Choroid plexus epithelial cell (primary cell): Measurements from ENCODE around the gene CHID1.

Experiments
- DNase-seq: peaks from one replicate; pipeline ENCODE4 v3.0.0-alpha.2; 2010; ENCODE audit warnings: low read depth
- H3K4me3 ChIP-seq: 2 replicates; pipeline ENCODE4 v1.5.1; 2011; ENCODE audit warnings: low read depth, mild to moderate bottlenecking, control low read depth, low read length, moderate library complexity
- TF ChIP-seq, protein P1 (sequence below): conservative IDR thresholded peaks from 2 replicates; pipeline ENCODE4 v1.5.1; 2011; ENCODE audit warnings: low read depth, mild to moderate bottlenecking, control low read depth, inconsistent platforms, low read length, moderate library complexity

Gene CHID1

GRCh38 chr11:820655-821511, 89.7 kb downstream of the CHID1 start:
- H3K4me3 ChIP-seq = peak overlapping the region; percentile 72
- TF ChIP-seq, protein P1, sequence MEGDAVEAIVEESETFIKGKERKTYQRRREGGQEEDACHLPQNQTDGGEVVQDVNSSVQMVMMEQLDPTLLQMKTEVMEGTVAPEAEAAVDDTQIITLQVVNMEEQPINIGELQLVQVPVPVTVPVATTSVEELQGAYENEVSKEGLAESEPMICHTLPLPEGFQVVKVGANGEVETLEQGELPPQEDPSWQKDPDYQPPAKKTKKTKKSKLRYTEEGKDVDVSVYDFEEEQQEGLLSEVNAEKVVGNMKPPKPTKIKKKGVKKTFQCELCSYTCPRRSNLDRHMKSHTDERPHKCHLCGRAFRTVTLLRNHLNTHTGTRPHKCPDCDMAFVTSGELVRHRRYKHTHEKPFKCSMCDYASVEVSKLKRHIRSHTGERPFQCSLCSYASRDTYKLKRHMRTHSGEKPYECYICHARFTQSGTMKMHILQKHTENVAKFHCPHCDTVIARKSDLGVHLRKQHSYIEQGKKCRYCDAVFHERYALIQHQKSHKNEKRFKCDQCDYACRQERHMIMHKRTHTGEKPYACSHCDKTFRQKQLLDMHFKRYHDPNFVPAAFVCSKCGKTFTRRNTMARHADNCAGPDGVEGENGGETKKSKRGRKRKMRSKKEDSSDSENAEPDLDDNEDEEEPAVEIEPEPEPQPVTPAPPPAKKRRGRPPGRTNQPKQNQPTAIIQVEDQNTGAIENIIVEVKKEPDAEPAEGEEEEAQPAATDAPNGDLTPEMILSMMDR = no peak
- DNase-seq = no peak

DNA sequence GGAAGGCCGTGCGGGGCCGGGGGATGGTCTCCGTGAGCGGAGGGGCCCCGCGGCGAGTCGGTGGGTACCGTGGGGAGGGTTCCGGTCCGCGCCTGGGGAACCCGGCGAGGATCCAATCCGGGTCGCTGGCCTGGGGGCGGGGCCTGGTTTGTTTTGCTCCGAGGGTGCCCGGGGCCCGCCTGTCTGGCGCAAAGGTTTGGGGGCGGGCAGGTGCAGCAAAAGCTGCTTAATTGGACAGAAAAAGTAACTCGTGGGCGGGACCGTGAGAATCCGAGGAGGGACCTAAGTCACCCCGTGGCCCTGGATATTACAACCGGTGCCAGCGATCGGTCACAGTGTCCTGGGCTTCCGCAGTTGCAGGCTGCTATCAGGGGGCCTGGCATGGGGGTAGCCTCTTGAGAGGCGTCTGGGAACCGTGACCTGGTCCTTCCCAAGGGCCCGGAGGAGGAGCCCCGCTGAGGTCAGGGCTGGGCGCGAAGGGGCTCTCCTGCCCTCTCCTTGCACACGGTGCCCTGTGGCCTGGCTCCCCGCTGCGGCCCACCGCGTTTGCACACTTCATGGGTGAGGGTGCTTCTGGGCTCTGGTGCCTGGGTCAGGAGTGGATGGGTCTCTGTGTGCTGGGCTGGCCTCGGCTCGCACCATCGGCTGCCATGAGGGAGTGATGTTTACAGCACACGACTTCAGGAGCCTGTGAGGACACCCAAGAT, 90.5 kb downstream of the CHID1 start:
- peak overlapping the region; percentile 72 for H3K4me3 ChIP-seq
- TF ChIP-seq, protein P1 = no peak
- DNase-seq = peak; percentile 76

DNA sequence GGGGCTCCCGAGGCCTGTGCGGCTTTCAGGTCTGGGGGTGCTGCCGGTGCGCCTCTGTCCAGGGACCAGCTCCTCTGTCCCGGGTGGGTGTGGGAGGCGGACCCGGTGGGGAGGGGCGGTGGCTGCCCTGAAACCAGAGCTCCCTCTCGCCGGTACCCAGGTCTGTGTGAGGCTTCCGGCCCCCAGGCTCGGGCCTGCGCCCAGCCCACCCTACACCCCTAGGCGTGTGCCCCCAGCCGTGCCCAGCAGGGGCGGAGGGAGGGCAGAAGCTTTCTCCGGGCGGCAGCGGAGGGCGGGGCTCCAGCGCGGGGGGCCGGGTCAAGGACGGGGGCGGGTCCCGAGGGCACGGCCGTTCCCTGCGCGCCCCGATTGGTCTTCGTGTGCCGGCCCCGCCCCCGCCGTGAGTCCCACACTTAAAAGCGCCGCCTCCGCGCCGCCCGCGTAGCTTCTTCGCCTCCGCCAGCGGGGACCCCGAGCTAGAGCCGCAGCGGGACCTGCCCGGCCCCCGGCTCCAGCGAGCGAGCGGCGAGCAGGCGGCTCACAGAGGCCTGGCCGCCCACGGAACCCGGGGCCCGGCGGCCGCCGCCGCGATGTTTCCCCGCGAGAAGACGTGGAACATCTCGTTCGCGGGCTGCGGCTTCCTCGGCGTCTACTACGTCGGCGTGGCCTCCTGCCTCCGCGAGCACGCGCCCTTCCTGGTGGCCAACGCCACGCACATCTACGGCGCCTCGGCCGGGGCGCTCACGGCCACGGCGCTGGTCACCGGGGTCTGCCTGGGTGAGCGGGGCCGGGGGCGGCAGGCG, 91.3 kb downstream of the CHID1 start:
- H3K4me3 ChIP-seq = peak overlapping the region; percentile 72
- peak; percentile 84 for DNase-seq
- TF ChIP-seq, protein P1 = no peak

DNA sequence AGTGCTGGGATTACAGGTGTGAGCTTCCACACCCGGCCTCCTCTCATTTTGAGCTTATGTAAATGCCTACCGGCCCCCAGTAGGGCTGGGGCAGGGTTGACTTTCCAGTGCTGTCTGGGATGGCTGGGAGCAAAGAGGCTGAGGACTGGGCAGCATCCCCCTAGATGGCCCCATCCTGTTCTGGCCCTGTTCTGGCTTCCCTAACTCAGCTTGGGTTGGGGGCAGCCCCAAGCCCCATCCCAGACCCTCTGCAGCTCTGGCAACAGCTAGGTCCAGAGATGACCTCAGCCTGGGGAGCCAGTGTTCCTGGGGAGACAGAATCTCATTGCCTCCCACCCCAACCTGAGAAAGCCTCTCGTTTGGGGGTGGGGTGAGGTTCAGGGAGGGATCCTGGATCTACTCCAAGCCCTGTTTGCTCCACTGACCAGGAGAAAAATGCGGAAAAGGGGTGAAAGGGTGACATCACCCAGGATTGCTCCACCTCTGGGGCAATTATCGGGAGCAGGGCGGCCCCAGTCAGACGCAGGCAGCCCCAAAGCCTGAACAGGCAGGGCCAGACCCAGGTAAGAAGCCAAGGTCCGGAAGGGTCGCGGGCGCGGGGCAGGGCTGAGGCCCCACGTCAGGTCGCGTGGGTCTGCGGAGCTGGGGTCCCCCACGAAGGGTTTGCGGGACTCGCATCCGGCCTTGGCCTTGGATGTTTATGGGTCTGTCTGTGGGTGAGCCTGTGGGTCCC, 92.0 kb downstream of the CHID1 start, which contains the start of gene PNPLA2:
Gene PNPLA2 (plus strand): TSS at position 519 of the 733 bp plus-strand sequence. CDS start 805 bp downstream, outside the sequence.
- DNase-seq = no peak

More for the DNA sequence above, 92.0 kb downstream of the CHID1 start, which contains the start of gene PNPLA2:
- peak within 1 kb of the TSS; percentile 72 for H3K4me3 ChIP-seq
- TF ChIP-seq, protein P1 = no peak
